ENCODE measurements around the gene LCAT.

Gene LCAT

GRCh38 chr16:67968400-67969253 is 24.7 kb upstream of the LCAT start, which contains the start of gene SLC12A4:
Gene SLC12A4, minus strand, starts transcription at chr16:67968637. Its CDS starts 84 bp downstream, at chr16:67968553.
- peak; percentile 99 for DNase-seq (ENCODE audit: low spot score)

GRCh38 chr16:67967958-67968399 is 24.1 kb upstream of the LCAT start:
- DNase-seq (ENCODE audit: low spot score), result peak; percentile 74
- TF ChIP-seq CTCF (IDR thresholded peaks at IDR 0.05; ENCODE audit: extremely low read depth, insufficient read depth, missing control alignments), result no peak
- in situ Hi-C loops (cut with MboI; ENCODE audit: low pct_unique_long_range_greater_than_20kb, low sequenced_read_pairs, unreplicated experiment), result no loop called here

More at GRCh38 chr16:67968400-67969253, 24.7 kb upstream of the LCAT start, which contains the start of gene SLC12A4:
- in situ Hi-C loops (cut with MboI; ENCODE audit: low pct_unique_long_range_greater_than_20kb, low sequenced_read_pairs, unreplicated experiment), result no loop called here
- TF ChIP-seq CTCF (IDR thresholded peaks at IDR 0.05; ENCODE audit: extremely low read depth, insufficient read depth, missing control alignments), result peak; percentile 3

GRCh38 chr16:67967183-67967957 is 23.4 kb upstream of the LCAT start:
- TF ChIP-seq CTCF (IDR thresholded peaks at IDR 0.05; ENCODE audit: extremely low read depth, insufficient read depth, missing control alignments), result peak; percentile 26
- in situ Hi-C loops (cut with MboI; ENCODE audit: low pct_unique_long_range_greater_than_20kb, low sequenced_read_pairs, unreplicated experiment), result no loop called here
- no peak for DNase-seq (ENCODE audit: low spot score)

DNA sequence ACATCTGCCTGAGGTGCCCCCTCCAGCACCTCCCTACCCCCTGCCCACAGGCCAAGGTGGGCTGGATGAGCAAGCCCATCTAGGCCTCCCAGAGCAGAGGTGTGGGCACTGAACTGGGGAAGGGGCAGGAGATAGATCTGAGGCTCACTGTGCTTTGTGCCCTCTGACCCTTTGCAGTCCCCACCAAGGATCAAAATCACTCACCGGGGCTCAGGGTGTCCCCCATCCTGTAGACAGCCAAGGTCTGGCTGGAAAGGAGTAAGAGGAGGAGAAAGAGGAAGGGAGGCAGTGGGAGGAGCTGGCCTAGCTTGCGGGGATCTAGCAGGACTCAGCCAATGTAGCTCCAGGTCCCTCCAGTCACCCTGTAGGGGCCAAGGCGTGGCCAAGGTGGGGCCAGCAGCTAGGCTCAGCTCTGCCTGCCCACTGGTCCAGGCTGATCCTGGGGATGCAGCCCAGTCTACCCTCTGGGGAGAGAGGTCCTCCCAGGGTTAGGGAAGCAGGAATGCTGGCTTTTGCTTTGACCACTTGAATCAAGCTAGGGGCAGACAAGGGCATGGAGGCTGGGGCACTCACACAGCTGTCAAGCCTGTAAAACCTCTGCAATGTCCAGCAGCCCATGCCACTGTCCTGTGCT is 22.7 kb upstream of the LCAT start:
- in situ Hi-C loops (cut with MboI; ENCODE audit: low pct_unique_long_range_greater_than_20kb, low sequenced_read_pairs, unreplicated experiment), result no loop called here
- DNase-seq (ENCODE audit: low spot score), result no peak
- no peak for TF ChIP-seq CTCF (IDR thresholded peaks at IDR 0.05; ENCODE audit: extremely low read depth, insufficient read depth, missing control alignments)

GRCh38 chr16:67965668-67966548 is 22.0 kb upstream of the LCAT start:
- DNase-seq (ENCODE audit: low spot score), result no peak
- in situ Hi-C loops (cut with MboI; ENCODE audit: low pct_unique_long_range_greater_than_20kb, low sequenced_read_pairs, unreplicated experiment), result no loop called here

More at GRCh38 chr16:67965668-67966548, 22.0 kb upstream of the LCAT start:
- no peak for TF ChIP-seq CTCF (IDR thresholded peaks at IDR 0.05; ENCODE audit: extremely low read depth, insufficient read depth, missing control alignments)
